Hepatocyte (in vitro differentiated cells): Measurements from ENCODE around the gene PI4K2A.
"Not testable (repeated sequence)": the region's sequence is repeated elsewhere in the genome, so short reads cannot be mapped to it uniquely, and the experiment has no call there.

Experiments used
- EZH2phosphoT487 ChIP-seq: fragments of 200-600 bp; sonication (generic); IDR thresholded peaks from one replicate; pipeline ENCODE4 v1.6.1; 2018; ENCODE audit warnings: antibody characterized with exemption, mild to moderate bottlenecking, low read depth, moderate library complexity; ENCODE audit not compliant: unreplicated experiment, severe bottlenecking
- TF ChIP-seq, protein P1 (sequence below): fragments of 200-600 bp; sonication (generic); IDR thresholded peaks from 2 replicates; pipeline ENCODE4 v1.5.1; 2016; ENCODE audit warnings: antibody characterized with exemption, mild to moderate bottlenecking; ENCODE audit not compliant: poor library complexity

GRCh38 chr10:97642471-97643159 lies 2.1 kb downstream of the PI4K2A start:
- TF ChIP-seq, protein P1, sequence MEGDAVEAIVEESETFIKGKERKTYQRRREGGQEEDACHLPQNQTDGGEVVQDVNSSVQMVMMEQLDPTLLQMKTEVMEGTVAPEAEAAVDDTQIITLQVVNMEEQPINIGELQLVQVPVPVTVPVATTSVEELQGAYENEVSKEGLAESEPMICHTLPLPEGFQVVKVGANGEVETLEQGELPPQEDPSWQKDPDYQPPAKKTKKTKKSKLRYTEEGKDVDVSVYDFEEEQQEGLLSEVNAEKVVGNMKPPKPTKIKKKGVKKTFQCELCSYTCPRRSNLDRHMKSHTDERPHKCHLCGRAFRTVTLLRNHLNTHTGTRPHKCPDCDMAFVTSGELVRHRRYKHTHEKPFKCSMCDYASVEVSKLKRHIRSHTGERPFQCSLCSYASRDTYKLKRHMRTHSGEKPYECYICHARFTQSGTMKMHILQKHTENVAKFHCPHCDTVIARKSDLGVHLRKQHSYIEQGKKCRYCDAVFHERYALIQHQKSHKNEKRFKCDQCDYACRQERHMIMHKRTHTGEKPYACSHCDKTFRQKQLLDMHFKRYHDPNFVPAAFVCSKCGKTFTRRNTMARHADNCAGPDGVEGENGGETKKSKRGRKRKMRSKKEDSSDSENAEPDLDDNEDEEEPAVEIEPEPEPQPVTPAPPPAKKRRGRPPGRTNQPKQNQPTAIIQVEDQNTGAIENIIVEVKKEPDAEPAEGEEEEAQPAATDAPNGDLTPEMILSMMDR: not testable (repeated sequence)
- TF ChIP-seq EZH2phosphoT487: not testable (repeated sequence)
